GM19193 (cell line): ENCODE results near the gene TTLL1.

Experiments used
- POLR2A ChIP-seq: IDR thresholded peaks from 4 replicates; pipeline ENCODE4 v1.6.1; 2011; ENCODE audit not compliant: insufficient read depth, insufficient read length; ENCODE audit errors: extremely low read depth

TTLL1 gene

DNA sequence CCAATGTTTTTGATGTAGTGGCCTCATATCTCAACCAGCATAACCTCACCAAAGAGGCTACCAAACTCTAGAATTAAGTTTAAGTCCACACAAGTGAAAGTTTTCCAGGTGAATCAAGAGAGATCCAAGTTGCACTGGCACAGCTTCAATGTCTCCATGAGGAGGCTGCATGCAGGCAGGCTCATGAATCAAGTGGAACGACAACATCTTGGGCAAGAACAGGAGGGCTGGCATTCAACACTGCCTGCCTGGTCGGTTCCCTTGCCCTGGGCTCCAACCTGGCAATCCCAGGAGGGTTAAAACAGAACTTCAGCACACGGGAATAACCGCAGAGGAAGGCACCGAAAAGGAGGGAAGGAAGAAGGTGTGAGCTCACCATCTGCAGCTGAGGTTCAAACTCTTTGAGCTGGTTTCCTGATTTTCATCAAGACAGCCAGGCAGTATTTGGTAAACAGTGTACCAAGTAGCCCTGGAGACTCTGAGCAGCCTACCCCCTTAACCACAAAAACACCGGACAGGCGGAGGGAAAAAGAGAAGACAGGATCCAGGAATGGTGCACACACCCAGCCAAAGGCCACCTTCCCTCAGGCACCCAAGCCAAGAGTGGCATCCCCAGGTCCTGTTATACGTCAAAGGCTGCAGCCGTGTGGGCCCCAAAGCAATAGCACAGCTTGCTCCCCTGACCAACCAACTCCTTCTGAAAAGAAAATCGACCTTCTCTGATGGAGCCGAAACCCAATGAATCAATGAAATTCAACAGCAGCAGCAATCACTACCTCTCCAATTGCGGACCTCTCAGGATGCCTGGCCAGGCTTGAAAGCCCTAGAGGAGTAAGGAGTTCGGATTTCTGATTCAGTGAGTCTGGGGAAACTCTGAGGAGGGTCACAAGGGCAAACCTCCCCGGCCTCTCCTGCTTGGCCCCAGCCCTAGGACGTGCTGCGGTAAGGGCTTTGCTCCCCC lies 75.6 kb downstream of the TTLL1 start:
- TF ChIP-seq POLR2A = no peak

DNA sequence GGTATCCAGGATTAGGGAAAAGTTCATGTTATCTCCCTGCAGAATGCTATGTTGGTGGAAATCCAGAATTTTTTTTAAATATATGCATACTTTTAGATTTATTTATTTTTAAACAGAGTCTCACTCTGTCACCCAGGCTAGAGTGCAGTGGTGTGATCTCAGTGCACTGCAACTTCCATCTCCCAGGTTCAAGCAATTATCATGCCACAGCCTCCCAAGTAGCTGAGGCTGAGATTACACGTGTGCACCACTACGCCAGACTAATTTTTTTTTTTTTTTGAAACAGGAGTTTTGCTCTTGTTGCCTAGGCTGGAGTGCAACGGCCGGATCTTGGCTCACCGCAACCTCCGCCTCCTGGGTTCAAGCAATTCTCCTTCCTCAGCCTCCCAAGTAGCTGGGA lies 76.8 kb downstream of the TTLL1 start:
- no peak for TF ChIP-seq POLR2A

DNA sequence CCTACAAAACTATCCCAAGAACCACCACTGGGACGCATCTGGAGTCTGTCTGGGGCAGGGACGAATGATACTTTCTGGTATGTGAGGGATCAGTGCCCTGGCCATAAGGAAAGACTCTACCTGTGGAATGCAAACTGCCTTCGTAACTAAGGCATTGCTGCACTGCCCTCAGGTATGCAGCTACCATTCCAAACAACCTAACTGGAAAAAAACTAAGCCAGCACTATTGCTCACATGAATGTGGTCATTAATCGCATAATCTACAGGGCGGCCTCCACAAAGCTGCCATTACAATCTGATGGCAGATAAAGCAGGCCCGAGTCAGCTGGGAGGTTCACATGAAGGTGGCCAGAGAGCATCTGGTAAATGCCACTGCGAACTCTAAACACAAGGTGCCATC lies 78.1 kb downstream of the TTLL1 start:
- no peak for TF ChIP-seq POLR2A

- TF ChIP-seq POLR2A = no peak
These were observed 79.7 kb downstream of the TTLL1 start for GRCh38 chr22:43009444-43009843.

DNA sequence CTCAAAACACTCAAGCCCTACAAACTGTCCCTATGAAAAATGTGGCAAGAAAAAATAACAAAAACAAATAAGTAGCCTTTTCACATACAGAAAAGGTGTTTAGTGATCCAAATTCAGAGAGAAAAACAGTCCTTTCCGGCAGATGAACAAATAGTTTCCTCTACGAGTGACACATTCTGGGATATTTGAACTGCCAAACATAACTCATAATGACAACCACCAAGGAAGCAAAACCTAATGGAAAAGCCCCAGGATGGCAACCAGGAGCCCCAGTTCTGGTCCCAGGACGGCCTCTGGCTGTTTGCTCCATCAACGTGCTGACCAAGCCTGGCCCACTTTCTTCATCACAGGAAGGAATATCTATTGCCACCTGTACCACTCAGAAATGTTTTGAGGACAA lies 80.3 kb downstream of the TTLL1 start:
- TF ChIP-seq POLR2A = no peak

- no peak for TF ChIP-seq POLR2A
These were observed 80.7 kb downstream of the TTLL1 start for GRCh38 chr22:43008509-43008908.

DNA sequence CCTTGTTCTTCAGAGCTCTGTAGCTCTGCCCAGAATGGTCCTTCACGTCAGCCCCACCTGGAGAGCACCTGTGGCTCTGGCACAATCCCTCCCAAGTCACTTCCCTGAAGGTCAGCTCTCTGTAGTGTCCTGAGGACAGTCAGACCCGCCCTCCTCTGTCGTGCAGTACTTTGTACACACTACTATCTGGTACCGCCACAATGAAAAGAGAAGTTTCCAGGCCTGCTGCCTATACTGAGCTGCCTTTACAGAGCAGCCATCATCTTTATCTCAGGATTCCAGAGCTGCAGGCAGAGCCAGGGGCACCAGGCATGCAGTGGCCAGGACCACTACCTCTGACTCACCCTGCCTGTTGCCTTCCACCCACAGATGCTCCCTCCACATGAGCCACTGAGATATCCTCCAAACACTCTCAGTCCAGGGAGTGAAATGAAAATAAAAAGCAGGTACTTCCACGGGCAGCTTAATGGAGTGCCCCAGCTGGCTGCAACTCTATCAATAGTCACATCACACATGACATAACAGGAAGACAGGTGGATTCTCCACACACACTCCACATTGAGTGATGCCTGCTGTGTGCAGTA lies 81.6 kb downstream of the TTLL1 start:
- TF ChIP-seq POLR2A = no peak

DNA sequence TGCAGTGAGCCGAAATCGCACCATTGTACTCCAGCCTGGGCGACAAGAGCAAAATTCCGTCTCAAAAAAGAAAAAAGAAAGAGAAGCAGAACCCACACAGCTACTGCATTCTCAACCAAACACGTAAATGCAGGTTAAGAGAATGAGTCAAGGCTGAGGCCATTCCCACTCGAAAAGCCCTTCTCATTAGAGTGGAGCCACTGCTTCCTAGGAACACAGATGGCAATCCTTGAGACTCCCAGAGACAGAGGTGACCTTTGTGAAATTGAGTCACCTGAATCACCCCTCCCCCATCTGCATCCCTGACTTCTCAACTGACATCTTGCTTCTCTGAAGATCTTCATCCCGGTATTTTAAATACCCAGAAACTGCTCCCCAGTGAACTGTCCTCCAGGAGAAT lies 82.4 kb downstream of the TTLL1 start:
- no peak for TF ChIP-seq POLR2A

DNA sequence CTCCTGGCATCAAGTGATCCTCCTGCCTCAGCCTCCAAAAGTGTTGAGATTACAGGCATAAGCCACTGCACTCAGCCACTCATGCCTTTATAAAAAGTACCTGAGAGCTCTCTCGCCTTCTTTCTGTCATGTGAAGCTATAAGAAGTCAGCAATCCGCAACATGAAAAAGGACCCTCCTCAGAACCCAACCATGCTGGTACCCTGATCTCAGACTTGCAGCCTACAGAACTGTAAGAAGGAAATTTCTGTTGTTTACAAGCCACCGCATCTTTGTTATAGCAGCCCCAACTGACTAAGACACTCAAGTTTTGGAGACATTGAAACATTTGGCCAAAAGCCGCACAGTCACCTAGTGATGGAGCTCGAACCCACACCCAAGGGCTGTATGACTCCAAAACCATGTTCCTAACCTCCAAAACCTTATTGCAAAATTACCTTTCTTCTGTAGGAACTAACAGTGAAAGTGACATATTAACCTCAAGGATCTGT lies 83.1 kb downstream of the TTLL1 start:
- TF ChIP-seq POLR2A = no peak

- no peak for TF ChIP-seq POLR2A
These were observed 84.1 kb downstream of the TTLL1 start for GRCh38 chr22:43005106-43005505.

GRCh38 chr22:43004362-43005035 lies 84.7 kb downstream of the TTLL1 start:
- TF ChIP-seq POLR2A = no peak

DNA sequence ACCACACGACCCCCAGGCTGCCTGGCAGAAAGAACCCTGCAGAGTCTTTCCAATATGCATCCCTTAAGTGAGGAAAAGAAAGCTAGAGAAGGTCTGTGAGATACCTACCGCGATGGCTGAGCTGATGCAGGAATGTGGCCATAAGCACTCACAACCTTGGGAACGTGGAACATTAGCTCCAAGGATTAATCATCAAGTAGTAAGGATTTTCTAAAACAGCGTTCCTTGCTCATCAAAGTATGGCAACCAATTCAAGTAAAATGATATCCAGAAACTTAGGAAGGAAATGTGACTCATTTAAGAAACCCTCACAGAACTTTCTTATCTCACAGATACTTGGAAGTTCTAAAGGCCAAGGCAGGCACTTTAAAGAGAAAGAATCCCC lies 87.0 kb downstream of the TTLL1 start:
- no peak for TF ChIP-seq POLR2A

DNA sequence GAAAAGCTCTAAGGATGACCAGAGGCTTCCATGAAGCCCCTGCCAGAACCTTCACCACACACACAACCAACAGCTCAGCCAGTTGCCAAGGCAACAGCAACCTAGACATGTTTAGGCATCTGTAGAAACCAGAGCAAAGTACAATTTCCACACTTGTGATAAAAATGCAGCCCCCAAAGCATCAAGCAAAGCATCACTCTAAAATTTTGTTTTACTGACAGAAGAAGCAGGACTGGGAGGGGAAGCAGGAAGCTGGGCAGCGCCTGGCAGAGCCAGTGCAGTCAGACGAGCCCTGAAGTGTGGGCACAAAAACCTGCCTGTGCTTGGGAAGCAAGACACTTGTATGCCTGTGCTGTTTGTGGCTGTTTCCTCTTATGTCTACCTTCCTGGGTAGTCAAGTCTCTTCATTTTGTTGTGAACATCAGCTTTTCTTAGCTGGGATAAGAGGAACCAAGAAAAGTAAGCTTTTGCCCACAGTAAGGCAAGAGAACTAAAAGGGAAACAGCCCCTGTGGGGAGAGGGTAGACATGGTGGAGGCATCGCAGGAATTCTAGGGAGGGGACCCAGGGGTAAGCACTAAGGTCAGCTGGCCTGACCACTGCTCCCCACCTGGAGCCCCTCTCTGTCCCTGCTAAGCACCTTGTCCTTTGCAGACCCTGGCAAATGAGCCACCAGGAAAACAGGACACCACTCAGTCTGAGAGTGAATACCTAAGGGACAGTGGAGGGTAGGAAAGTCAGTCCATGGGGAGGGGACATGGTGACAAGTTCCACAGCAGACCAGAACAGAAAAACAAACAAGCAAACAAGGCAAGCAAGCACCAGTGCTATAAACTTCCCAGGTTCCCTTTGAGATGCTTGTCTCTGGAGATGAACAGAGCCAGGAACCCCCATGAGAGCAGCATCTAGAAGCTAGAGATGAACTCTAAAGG lies 87.7 kb downstream of the TTLL1 start:
- no peak for TF ChIP-seq POLR2A

DNA sequence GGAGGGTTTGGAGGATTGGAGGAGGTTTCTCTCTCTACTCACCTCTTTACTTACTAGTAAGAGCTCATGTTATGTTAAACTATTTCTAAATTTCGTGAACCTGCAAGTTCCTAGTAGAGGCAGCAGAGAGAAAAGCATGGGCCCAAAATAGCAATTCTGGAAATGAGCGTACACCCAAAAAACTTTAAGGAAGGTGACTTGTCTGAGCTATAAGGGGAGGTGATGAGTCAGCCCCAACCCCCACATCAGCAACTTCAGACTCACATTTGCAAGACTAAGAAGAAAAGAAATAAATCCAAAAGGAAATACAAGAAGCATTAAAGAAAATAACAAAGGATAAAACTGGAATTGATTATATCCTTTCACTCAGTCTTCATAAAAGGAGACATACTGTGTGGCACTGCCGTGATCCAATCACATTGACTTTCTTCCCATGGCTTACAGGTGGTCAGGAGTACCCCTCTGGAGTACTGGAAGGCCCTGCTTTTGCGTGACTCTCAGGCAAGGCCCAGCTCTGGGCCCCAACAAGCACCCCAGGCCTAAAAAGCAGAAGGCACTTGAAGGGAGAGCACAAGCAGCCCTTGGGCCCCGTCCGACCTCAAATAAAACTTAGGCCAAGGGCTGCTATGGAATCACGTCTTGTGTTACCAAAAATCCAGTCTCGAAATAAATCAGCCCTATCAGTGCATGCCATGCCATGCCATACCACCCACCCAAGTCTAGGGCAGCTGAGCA lies 88.6 kb downstream of the TTLL1 start:
- TF ChIP-seq POLR2A = no peak

GRCh38 chr22:42997582-42998090 lies 91.6 kb downstream of the TTLL1 start:
- TF ChIP-seq POLR2A = no peak
